ENCODE data around the gene GNS. TPM values are rescaled to one million over a fixed set of nuclear protein-coding genes. Genes with fewer than 3 reads are reported as not detected.

The GNS gene
- total and polyA plus RNA-seq, 2 of the 4 experiments (the other 2 are of a cell fraction): 60.4 to 80.7 TPM

GRCh38 chr12:64779354-64779974 lies 20.3 kb upstream of the GNS start:
- no peak for ATAC-seq (ENCODE audit: low read depth)
- Histone ChIP-seq H2AK5ac (ENCODE audit: low read depth, low read length) (no peak overlapping the region), H2BK15ac (ENCODE audit: low read depth, low read length) (no peak overlapping the region), H4K8ac (ENCODE audit: low read depth in 2 of 2, low read length in 2 of 2) (no peak overlapping the region), H3K18ac (ENCODE audit: low read depth, low read length) (no peak overlapping the region), H3K4me1 (ENCODE audit: control insufficient read depth, insufficient read depth, low read length) (peaks cover 2% of the 10 kb centered on the region; the same call in 1 of the 2 replicates), H4K91ac (ENCODE audit: insufficient read depth, low read depth, low read length) (no peak overlapping the region), H3K4ac (ENCODE audit: low read depth, low read length) (no peak overlapping the region), H3K36me3 (ENCODE audit: control insufficient read depth, insufficient read depth, low read length) (no peaks in the 10 kb centered on the region), H3K9ac (ENCODE audit: low read depth, low read length) (no peak overlapping the region), H3K4me2 (ENCODE audit: low read depth, low read length) (no peak overlapping the region), H3K56ac (ENCODE audit: extremely low read depth, insufficient read depth, low read length) (no peak overlapping the region), H2AFZ (replicated peaks; ENCODE audit: low read length, poor library complexity) (no peak overlapping the region), H4K5ac (ENCODE audit: low read depth, low read length) (no peak overlapping the region), H3K9me1 (ENCODE audit: insufficient read depth, low read length) (no peaks in the 10 kb centered on the region), H3K27me3 (ENCODE audit: control insufficient read depth, insufficient read depth, low read length) (peaks cover 51% of the 10 kb centered on the region), H3K14ac (replicated peaks; ENCODE audit: low read depth, low read length) (no peak overlapping the region), H3K9me3 (ENCODE audit: control insufficient read depth, insufficient read depth, low read length) (peaks cover 13% of the 10 kb centered on the region), H2AK9ac (replicated peaks; ENCODE audit: low read depth, low read length, poor library complexity) (no peak overlapping the region), H3K4me3 (ENCODE audit: insufficient read depth, low read depth, low read length) (no peak overlapping the region), H2BK5ac (ENCODE audit: low read depth, low read length, poor library complexity, severe bottlenecking) (no peak overlapping the region), H3K27ac (ENCODE audit: insufficient read depth, low read length) (no peak overlapping the region), H2BK120ac (ENCODE audit: low read depth, low read length) (no peak overlapping the region), H3K23ac (ENCODE audit: low read depth, low read length) (no peak overlapping the region), H4K20me1 (ENCODE audit: insufficient read depth, low read length) (no peaks in the 10 kb centered on the region), H2BK20ac (ENCODE audit: low read depth, low read length) (no peak overlapping the region), H3K79me1 (ENCODE audit: low read depth in 1 of 2, low read length in 2 of 2) (no peaks in the 10 kb centered on the region)
- TF ChIP-seq BHLHE40 (IDR thresholded peaks at IDR 0.05; ENCODE audit: low read depth, low read length) (no peak), CTCF (conservative IDR thresholded peaks at IDR 0.05; ENCODE audit: low read depth, low read length) (no peak), RCOR1 (IDR thresholded peaks at IDR 0.05; ENCODE audit: insufficient replicate concordance, low read length) (no peak), MAZ (IDR thresholded peaks at IDR 0.05; ENCODE audit: borderline replicate concordance, low read depth, low read length) (no peak), POLR2A (IDR thresholded peaks at IDR 0.05; ENCODE audit: low read depth, low read length) (no peak), CEBPB (IDR thresholded peaks at IDR 0.05; ENCODE audit: low read depth, low read length) (no peak), MAFK (IDR thresholded peaks at IDR 0.05; ENCODE audit: low read depth, low read length) (no peak), NFE2L2 (IDR thresholded peaks at IDR 0.05; ENCODE audit: low read depth, low read length) (no peak)
- BruUV-seq (replicated peaks): no TSS peak
- WGBS, 2 experiments (ENCODE audit: extremely low coverage in 2 of 2, insufficient read length in 1 of 2): 100% methylated on average over 1 of the region's 10 CpGs; no CpG with 5 or more reads in 1 of the 2 experiments
- DNase-seq: no peak
- in situ Hi-C loops (cut with MboI; ENCODE audit: low sequenced_read_pairs) (no loop called here), intact Hi-C loops (cut with micrococcal nuclease) (no loop called here), dilution Hi-C loops (cut with HindIII; ENCODE audit: low sequenced_read_pairs, unreplicated experiment) (no loop called here)
- ChIA-PET CTCF (interaction anchor here (0.6 kb wide), 2 partner anchors 39 to 695 kb away, joined by 3 to 7 read pairs; no protein-coding TSS in a partner anchor), POLR2A (ENCODE audit: unreplicated experiment) (no interaction called here)

Data from IMR-90 (cell line).